Right lobe of liver (tissue), 4 donors: ENCODE measurements around the gene PDF.

Experiments
- CTCF ChIP-seq, 4 donors: fragments of 200-600 bp in 3 of 4; fragments of 450-650 bp in 1 of 4; IDR thresholded peaks; one replicate each; pipeline versions ENCODE4 v1.5.1 to v1.8.0; 2016 to 2022; ENCODE audit warnings: antibody characterized with exemption in 4 of 4, mild to moderate bottlenecking in 2 of 4
- POLR2A ChIP-seq: fragments of 450-650 bp; IDR thresholded peaks from one replicate; pipeline ENCODE4 v1.6.1; 2017; ENCODE audit warnings: antibody characterized with exemption, mild to moderate bottlenecking
- donor health status: DM: no; HTN: no; CAD: no.
- donor health status: DM: no; HTN: no; CAD: no.
- donor health status: DM: no; HTN: yes; CAD: no.

GRCh38 chr16:69328854-69329316, 1.5 kb downstream of the PDF start:
- TF ChIP-seq CTCF (IDR thresholded peaks at IDR 0.05) = no peak
- no peak for TF ChIP-seq POLR2A
